Immature natural killer cell (primary cell): ENCODE results near the gene UCN3. TPM values are rescaled to one million over a fixed set of nuclear protein-coding genes. Genes with fewer than 3 reads are reported as not detected.

Experiments
- DNase-seq, 3 donors: peaks; one replicate each; pipeline ENCODE4 v3.0.0; 2022; ENCODE audit warnings: mixed read lengths in 1 of 3
- H3K27ac Mint-ChIP-seq, 6 donors: one replicate each; pipeline ENCODE4 v1.8.0; 2020; ENCODE audit warnings: mixed read lengths in 6 of 6, mild to moderate bottlenecking in 5 of 6, inconsistent platforms in 4 of 6, moderate library complexity in 3 of 6
- H3K27me3 Mint-ChIP-seq, 3 donors: one replicate each; pipeline ENCODE4 v1.8.0; 2020 to 2021; ENCODE audit warnings: low read depth in 3 of 3, mild to moderate bottlenecking in 3 of 3, mixed read lengths in 3 of 3, moderate library complexity in 3 of 3, inconsistent platforms in 1 of 3
- H3K36me3 Mint-ChIP-seq, 3 donors: one replicate each; pipeline ENCODE4 v1.8.0; 2020; ENCODE audit warnings: mixed read lengths in 3 of 3, inconsistent platforms in 2 of 3, mild to moderate bottlenecking in 2 of 3
- H3K4me1 Mint-ChIP-seq, 2 donors: one replicate each; pipeline ENCODE4 v1.8.0; 2020; ENCODE audit warnings: inconsistent platforms in 2 of 2, mild to moderate bottlenecking in 2 of 2, mixed read lengths in 2 of 2, moderate library complexity in 1 of 2
- H3K4me3 Mint-ChIP-seq, 5 donors: one replicate each; pipeline ENCODE4 v1.8.0; 2020; ENCODE audit warnings: mild to moderate bottlenecking in 5 of 5, mixed read lengths in 5 of 5, inconsistent platforms in 3 of 5, moderate library complexity in 3 of 5
- H3K9me3 Mint-ChIP-seq, 6 donors: one replicate each; pipeline ENCODE4 v1.8.0; 2020; ENCODE audit warnings: mild to moderate bottlenecking in 6 of 6, mixed read lengths in 6 of 6, inconsistent platforms in 4 of 6, moderate library complexity in 3 of 6
- polyA plus RNA-seq, 3 donors: library from polyadenylated mRNA; unstranded; fragments of 300-500 nt; fragmentation: Illumina TruSeq; gene quantifications; one replicate each; pipeline ENCODE4 v1.2.3, GENCODE V29; 2021

The UCN3 gene
- not detected for polyA plus RNA-seq

GRCh38 chr10:5364890-5365338 is at the start of gene UCN3:
TSS of gene UCN3 (plus strand) at chr10:5364966. CDS start at chr10:5373721, 8,755 bp downstream.
- Mint-ChIP-seq H3K27me3 (peaks cover 3% of the 10 kb centered on the region in 3 donors), H3K36me3 (no peaks in the 10 kb centered on the region), H3K4me1 (peaks cover 6 to 16% of the 10 kb centered on the region in 2 donors), H3K9me3 (peaks cover 0 to 1% (median 0%) of the 10 kb centered on the region in 6 donors), H3K27ac (peak within 1 kb of the TSS in 2 of 6 donors; percentile 35 to 38), H3K4me3 (no peak within 1 kb of the TSS)
- DNase-seq: no peak

DNA sequence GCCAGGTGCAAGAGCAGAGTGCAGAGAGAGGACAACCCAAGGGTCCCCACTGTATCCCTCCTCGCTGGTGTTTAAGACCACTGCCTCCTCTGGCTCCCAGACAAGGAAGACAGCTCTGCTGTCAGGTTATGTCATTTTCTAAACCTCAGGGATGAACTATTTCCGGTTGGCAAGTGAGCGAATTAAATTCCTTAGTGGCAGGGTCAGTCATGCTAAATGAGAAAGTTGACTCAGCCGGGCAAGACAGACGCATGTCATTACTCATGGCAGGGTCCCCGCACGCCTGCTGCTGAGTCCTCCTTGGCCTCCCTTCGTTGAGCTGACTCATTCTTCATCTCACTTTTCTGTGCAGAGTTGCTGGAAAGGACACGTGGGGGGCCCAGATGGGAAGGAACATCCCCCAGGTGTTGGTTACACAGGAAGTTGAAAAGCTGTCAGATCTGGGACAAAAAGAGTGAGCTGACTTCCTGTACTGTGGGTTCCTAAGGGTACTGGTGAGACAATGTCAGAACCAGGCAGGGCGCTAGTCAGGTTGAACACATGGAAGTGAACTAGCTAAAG is 47.1 kb upstream of the UCN3 start:
- peaks cover 0 to 6% (median 2%) of the 10 kb centered on the region in 6 donors for H3K9me3 Mint-ChIP-seq
- H3K4me1 Mint-ChIP-seq: peaks cover 71 to 84% of the 10 kb centered on the region in 2 donors
- H3K27me3 Mint-ChIP-seq: no peaks in the 10 kb centered on the region
- peak overlapping the region; percentile 39 to 61 (median 49) for H3K4me3 Mint-ChIP-seq
- H3K27ac Mint-ChIP-seq: peak overlapping the region; percentile 78 to 90 (median 88)
- DNase-seq: peak; percentile 34 to 45 (median 35)
- peaks cover 0 to 13% (median 10%) of the 10 kb centered on the region in 3 donors for H3K36me3 Mint-ChIP-seq

DNA sequence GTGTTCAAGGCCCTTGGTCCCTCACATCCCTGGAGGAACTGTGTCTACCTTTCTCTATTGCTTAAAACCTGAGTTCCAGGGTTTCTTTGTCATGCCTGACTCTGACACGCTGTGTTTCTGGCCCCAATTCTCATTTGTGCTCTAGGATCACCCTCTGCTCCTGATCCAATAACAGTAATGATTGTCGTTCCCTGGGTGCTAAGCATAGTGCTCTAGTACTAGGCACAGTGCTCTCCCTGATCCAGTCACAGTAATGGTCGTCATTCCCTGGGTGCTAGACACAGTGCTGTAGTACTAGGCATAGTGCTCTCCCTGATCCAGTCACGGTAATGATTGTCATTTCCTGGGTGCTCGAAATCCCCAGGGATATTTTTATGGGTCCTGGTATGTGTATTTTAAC is 46.6 kb upstream of the UCN3 start:
- Mint-ChIP-seq H3K27me3 (no peaks in the 10 kb centered on the region), H3K9me3 (peaks cover 0 to 6% (median 2%) of the 10 kb centered on the region in 6 donors), H3K27ac (peak overlapping the region; percentile 78 to 90 (median 88)), H3K4me1 (peaks cover 67 to 79% of the 10 kb centered on the region in 2 donors), H3K4me3 (peak overlapping the region; percentile 39 to 61 (median 49)), H3K36me3 (peaks cover 0 to 13% (median 10%) of the 10 kb centered on the region in 3 donors)
- DNase-seq: no peak

DNA sequence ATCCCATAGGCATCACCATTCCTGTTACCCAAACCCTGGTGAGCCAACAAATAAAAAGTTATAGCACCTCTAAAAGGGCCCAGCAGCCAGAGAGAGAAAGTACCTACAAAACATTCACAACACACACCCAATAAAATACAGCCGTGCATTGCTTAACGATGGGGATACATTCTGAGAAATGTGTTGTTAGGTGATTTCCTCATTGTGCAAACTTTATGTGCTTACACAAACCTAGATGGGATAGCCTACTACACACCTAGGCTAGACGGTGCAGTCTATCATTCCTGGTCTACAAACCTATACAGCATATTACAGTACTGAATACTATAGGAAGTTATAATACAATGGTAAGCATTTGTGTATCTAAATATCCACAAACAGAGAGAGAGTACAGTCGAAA is 44.9 kb upstream of the UCN3 start:
- peaks cover 0 to 6% (median 2%) of the 10 kb centered on the region in 6 donors for H3K9me3 Mint-ChIP-seq
- no peak overlapping the region for H3K4me3 Mint-ChIP-seq
- H3K27ac Mint-ChIP-seq: peak overlapping the region; percentile 6 to 81 (median 34)
- H3K4me1 Mint-ChIP-seq: peaks cover 50 to 63% of the 10 kb centered on the region in 2 donors
- H3K36me3 Mint-ChIP-seq: peaks cover 0 to 10% (median 10%) of the 10 kb centered on the region in 3 donors
- DNase-seq: no peak
- H3K27me3 Mint-ChIP-seq: no peaks in the 10 kb centered on the region

DNA sequence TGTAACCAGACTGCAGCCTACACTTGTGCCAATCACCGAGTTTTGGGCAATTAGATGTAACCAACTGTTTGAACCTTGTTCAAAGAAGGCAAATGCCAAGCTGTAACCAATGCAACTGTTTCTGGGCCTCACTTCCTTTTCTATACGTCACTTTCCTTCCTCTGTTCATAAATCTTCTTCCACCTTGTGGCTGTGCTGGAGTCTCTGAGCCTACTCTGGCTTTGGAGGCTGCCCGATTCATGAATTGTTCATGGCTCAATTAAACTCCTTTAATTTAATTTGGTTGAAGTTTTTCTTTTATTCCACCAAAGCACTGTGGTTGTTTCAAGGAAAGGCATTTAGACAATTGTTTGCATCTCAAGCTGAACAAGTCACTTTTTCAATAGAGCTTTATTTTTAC is 43.5 kb upstream of the UCN3 start:
- H3K36me3 Mint-ChIP-seq: peaks cover 0 to 10% (median 7%) of the 10 kb centered on the region in 3 donors
- no peak overlapping the region for H3K4me3 Mint-ChIP-seq
- H3K27ac Mint-ChIP-seq: peak overlapping the region in 5 of 6 donors; percentile 19 to 81 (median 40)
- no peaks in the 10 kb centered on the region for H3K27me3 Mint-ChIP-seq
- H3K9me3 Mint-ChIP-seq: peaks cover 0 to 6% (median 2%) of the 10 kb centered on the region in 6 donors
- no peak for DNase-seq
- H3K4me1 Mint-ChIP-seq: peaks cover 39 to 63% of the 10 kb centered on the region in 2 donors

- Mint-ChIP-seq H3K36me3 (peaks cover 3 to 15% (median 7%) of the 10 kb centered on the region in 3 donors), H3K27me3 (peaks cover 0 to 4% (median 3%) of the 10 kb centered on the region in 3 donors), H3K9me3 (peaks cover 0 to 6% (median 2%) of the 10 kb centered on the region in 6 donors), H3K27ac (no peak overlapping the region), H3K4me1 (peaks cover 19 to 41% of the 10 kb centered on the region in 2 donors), H3K4me3 (no peak overlapping the region)
- DNase-seq: no peak
Observed at GRCh38 chr10:5323446-5323845, 41.3 kb upstream of the UCN3 start.

GRCh38 chr10:5325076-5325475 is 39.7 kb upstream of the UCN3 start:
- H3K4me3 Mint-ChIP-seq: no peak overlapping the region
- peaks cover 12 to 31% of the 10 kb centered on the region in 2 donors for H3K4me1 Mint-ChIP-seq
- H3K36me3 Mint-ChIP-seq: peaks cover 3 to 16% (median 5%) of the 10 kb centered on the region in 3 donors
- peak overlapping the region in 2 of 6 donors; percentile 72 to 85 for H3K27ac Mint-ChIP-seq
- DNase-seq: no peak
- peaks cover 0 to 4% (median 3%) of the 10 kb centered on the region in 3 donors for H3K27me3 Mint-ChIP-seq
- H3K9me3 Mint-ChIP-seq: peaks cover 0 to 6% (median 2%) of the 10 kb centered on the region in 6 donors

DNA sequence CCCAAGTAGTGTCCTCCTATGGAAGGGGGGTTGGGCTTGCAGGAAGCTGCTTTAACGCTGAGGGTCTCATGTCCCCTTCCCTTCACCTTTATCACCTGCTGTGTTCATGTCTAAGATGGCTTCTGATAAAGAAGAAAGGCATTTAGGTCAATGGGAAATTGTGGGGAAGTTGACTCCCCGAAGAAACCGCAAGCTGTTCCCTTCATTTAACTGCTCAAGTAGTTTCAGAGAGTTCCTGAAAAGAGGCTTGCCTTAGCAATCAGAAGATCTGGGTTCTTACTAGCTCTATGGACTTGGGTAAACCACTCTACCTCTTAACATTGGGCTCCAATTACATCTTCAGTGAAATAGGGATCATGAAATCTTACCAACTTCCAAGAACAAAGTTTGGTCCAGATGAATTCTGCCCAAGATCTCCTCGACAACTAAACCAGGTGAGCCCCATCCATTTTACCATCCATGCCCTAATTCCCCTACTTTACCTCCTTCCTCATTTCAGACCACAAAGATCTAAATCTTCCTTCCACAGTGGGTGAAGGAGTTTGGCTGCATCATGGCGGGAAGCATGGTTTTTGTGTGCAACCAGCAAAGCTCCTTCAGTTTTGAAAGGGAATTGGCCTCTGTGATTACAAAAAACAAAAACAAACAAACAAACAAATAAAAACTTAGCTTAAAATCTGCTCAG is 30.4 kb upstream of the UCN3 start:
- DNase-seq: no peak
- peaks cover 0 to 6% (median 0%) of the 10 kb centered on the region in 3 donors for H3K36me3 Mint-ChIP-seq
- peaks cover 0 to 7% (median 2%) of the 10 kb centered on the region in 3 donors for H3K27me3 Mint-ChIP-seq
- H3K9me3 Mint-ChIP-seq: peaks cover 0 to 2% (median 0%) of the 10 kb centered on the region in 6 donors
- peak overlapping the region in 1 of 6 donors; percentile 42 for H3K27ac Mint-ChIP-seq
- peak overlapping the region in 3 of 5 donors; percentile 1 to 55 (median 15) for H3K4me3 Mint-ChIP-seq
- peaks cover 20 to 22% of the 10 kb centered on the region in 2 donors for H3K4me1 Mint-ChIP-seq

GRCh38 chr10:5338010-5338409 is 26.8 kb upstream of the UCN3 start:
- no peak for DNase-seq
- Mint-ChIP-seq H3K36me3 (peaks cover 0 to 6% (median 0%) of the 10 kb centered on the region in 3 donors), H3K27me3 (peaks cover 2 to 4% (median 2%) of the 10 kb centered on the region in 3 donors), H3K27ac (peak overlapping the region in 2 of 6 donors; percentile 27 to 51), H3K9me3 (peaks cover 0 to 2% (median 0%) of the 10 kb centered on the region in 6 donors), H3K4me3 (no peak overlapping the region), H3K4me1 (peaks cover 26 to 36% of the 10 kb centered on the region in 2 donors)

DNA sequence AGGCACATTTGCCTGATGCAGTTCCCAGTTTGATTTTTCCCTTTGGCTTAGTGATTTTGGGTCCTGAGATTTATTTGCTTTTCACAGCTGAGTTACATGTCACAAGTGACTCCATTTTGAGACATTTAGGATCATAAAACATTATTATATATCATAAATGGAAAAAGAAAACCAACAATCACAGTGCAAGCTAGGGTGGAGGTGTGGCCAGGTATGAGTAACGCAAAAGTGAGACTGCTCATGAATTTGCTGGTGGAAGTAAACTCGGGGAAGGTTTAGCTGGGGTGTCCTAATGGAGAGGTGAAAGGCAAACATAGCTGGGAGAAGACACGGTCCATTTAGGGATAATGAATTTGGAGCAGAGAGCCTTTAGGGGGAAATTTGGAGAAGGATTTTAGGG is 21.7 kb upstream of the UCN3 start:
- H3K9me3 Mint-ChIP-seq: no peaks in the 10 kb centered on the region
- peaks cover 2 to 3% (median 2%) of the 10 kb centered on the region in 3 donors for H3K27me3 Mint-ChIP-seq
- H3K27ac Mint-ChIP-seq: no peak overlapping the region
- H3K36me3 Mint-ChIP-seq: no peaks in the 10 kb centered on the region
- peaks cover 16 to 26% of the 10 kb centered on the region in 2 donors for H3K4me1 Mint-ChIP-seq
- no peak for DNase-seq
- H3K4me3 Mint-ChIP-seq: peak overlapping the region in 2 of 5 donors; percentile 24 to 53

- H3K36me3 Mint-ChIP-seq: no peaks in the 10 kb centered on the region
- peak overlapping the region in 1 of 6 donors; percentile 69 for H3K27ac Mint-ChIP-seq
- H3K9me3 Mint-ChIP-seq: no peaks in the 10 kb centered on the region
- peak; percentile 13 to 48 (median 29) for DNase-seq
- peaks cover 16 to 26% of the 10 kb centered on the region in 2 donors for H3K4me1 Mint-ChIP-seq
- peak overlapping the region in 2 of 5 donors; percentile 24 to 53 for H3K4me3 Mint-ChIP-seq
- H3K27me3 Mint-ChIP-seq: peaks cover 2 to 3% (median 2%) of the 10 kb centered on the region in 3 donors
Observed at GRCh38 chr10:5343561-5343960, 21.2 kb upstream of the UCN3 start.

DNA sequence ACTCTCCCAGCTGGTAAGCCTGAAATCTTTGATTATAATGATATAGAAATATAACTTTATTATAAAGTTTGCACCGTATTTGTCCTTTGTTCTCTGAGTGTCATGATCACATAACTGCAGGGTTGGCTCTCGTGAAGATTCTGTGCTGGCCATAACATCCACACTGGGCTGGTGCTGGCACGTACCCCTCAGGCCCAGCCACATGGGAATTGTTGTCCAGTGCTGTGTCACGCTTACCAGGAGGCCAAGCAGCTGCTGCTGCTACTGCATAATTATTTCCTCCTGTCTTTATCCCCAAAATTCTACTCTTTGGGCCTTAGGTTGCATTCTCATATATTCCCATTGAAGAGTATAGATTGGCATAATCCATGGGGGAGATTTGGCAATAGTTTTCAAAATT is 20.8 kb upstream of the UCN3 start:
- no peaks in the 10 kb centered on the region for H3K36me3 Mint-ChIP-seq
- peaks cover 16 to 26% of the 10 kb centered on the region in 2 donors for H3K4me1 Mint-ChIP-seq
- H3K9me3 Mint-ChIP-seq: no peaks in the 10 kb centered on the region
- H3K27ac Mint-ChIP-seq: no peak overlapping the region
- peaks cover 2 to 3% (median 2%) of the 10 kb centered on the region in 3 donors for H3K27me3 Mint-ChIP-seq
- H3K4me3 Mint-ChIP-seq: no peak overlapping the region
- no peak for DNase-seq

DNA sequence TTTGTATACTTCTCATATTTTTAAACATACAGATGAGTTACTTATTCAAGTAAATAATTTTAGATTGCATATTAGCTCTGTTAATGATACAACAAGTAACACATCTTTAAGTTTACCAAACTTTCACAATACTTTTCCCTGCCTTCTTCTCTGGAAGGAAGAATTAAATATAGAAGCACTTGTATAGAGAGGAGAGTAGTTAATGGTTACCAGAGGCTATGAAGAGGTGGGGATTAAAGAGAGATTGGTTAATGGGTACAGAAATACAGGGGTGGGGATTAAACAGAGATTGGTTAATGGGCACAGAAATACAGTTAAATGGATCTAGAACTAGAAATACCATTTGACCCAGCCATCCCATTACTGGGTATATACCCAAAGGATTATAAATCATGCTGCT is 20.0 kb upstream of the UCN3 start:
- H3K36me3 Mint-ChIP-seq: no peaks in the 10 kb centered on the region
- no peak overlapping the region for H3K27ac Mint-ChIP-seq
- H3K27me3 Mint-ChIP-seq: peaks cover 0 to 2% (median 2%) of the 10 kb centered on the region in 3 donors
- no peak overlapping the region for H3K4me3 Mint-ChIP-seq
- H3K9me3 Mint-ChIP-seq: no peaks in the 10 kb centered on the region
- DNase-seq: no peak
- H3K4me1 Mint-ChIP-seq: peaks cover 16 to 26% of the 10 kb centered on the region in 2 donors

- no peak overlapping the region for H3K27ac Mint-ChIP-seq
- H3K4me1 Mint-ChIP-seq: peaks cover 16 to 23% of the 10 kb centered on the region in 2 donors
- H3K9me3 Mint-ChIP-seq: peaks cover 0 to 2% (median 0%) of the 10 kb centered on the region in 6 donors
- H3K4me3 Mint-ChIP-seq: no peak overlapping the region
- H3K36me3 Mint-ChIP-seq: no peaks in the 10 kb centered on the region
- no peak for DNase-seq
- H3K27me3 Mint-ChIP-seq: peaks cover 0 to 2% (median 0%) of the 10 kb centered on the region in 3 donors
Observed at GRCh38 chr10:5346881-5347280, 17.9 kb upstream of the UCN3 start.
